B cell (primary cell): ENCODE data around the gene UCN3. TPM values are rescaled to one million over a fixed set of nuclear protein-coding genes. Genes with fewer than 3 reads are reported as not detected.

Experiments used
- ATAC-seq: fragments of 200-7000 bp; cut with Tn5 transposase; one replicate; pipeline ENCODE4 v1.10.0; 2021; ENCODE audit warnings: low read depth, mild to moderate bottlenecking, moderate number of reproducible peaks, moderate library complexity
- CTCF ChIA-PET: fragments of 350-600 bp; sonication (Branson Sonifier 250); formaldehyde crosslinking; loops from one replicate; lab custom pipeline; 2021; ENCODE audit warnings: antibody characterized with exemption, inconsistent platforms; lab: Charles Lee
- POLR2A ChIA-PET: fragments of 350-600 bp; sonication (Branson Sonifier 250); formaldehyde crosslinking; loops from one replicate; lab custom pipeline; 2021; ENCODE audit warnings: antibody characterized with exemption; lab: Charles Lee
- DNase-seq: peaks from one replicate; pipeline ENCODE4 v3.0.0; 2013
- H2AFZ ChIP-seq: 2 replicates; pipeline ENCODE4 v1.6.1; 2012; ENCODE audit warnings: mild to moderate bottlenecking, low read depth, low read length; ENCODE audit not compliant: insufficient read depth, poor library complexity, severe bottlenecking
- H3K27ac ChIP-seq, 2 donors: 1 replicate in 1 of 2; 2 replicates in 1 of 2; pipeline ENCODE4 v1.5.1; 2012 to 2013; ENCODE audit warnings: low read length in 2 of 2, mild to moderate bottlenecking in 2 of 2, moderate library complexity in 1 of 2
- H3K27me3 ChIP-seq, 4 experiments: fragments of 200-600 bp in 1 of 4; sonication (generic) in 1 of 4; replicated peaks in 1 of 4; 1 replicate in 2 of 4; 2 replicates in 2 of 4; pipeline versions ENCODE4 v1.6.1 to v1.7.0; 2013 to 2016; ENCODE audit warnings: low read length in 3 of 4, mild to moderate bottlenecking in 2 of 4, mixed read lengths in 1 of 4, moderate library complexity in 1 of 4; ENCODE audit not compliant: insufficient read depth in 4 of 4, control insufficient read depth in 3 of 4; ENCODE audit errors: control extremely low read depth in 1 of 4
- H3K36me3 ChIP-seq, 2 experiments: replicated peaks in 1 of 2; 1 replicate in 1 of 2; 2 replicates in 1 of 2; pipeline versions ENCODE4 v1.6.1 to v1.7.1; 2013; ENCODE audit warnings: low read length in 1 of 2; ENCODE audit not compliant: insufficient read depth in 2 of 2, control insufficient read depth in 1 of 2; ENCODE audit errors: control extremely low read depth in 1 of 2, extremely low read depth in 1 of 2
- H3K4me1 ChIP-seq, 2 donors: fragments of 200-600 bp in 1 of 2; sonication (generic) in 1 of 2; 1 replicate in 1 of 2; 2 replicates in 1 of 2; pipeline versions ENCODE4 v1.5.1 to v1.6.1; 2013 to 2017; ENCODE audit warnings: low read length in 2 of 2; ENCODE audit not compliant: control insufficient read depth in 2 of 2, insufficient read depth in 2 of 2
- H3K4me2 ChIP-seq: replicated peaks from 2 replicates; pipeline ENCODE3; 2012; ENCODE audit warnings: mild to moderate bottlenecking, low read depth, low read length; ENCODE audit not compliant: poor library complexity, severe bottlenecking
- H3K4me3 ChIP-seq, 5 experiments: fragments of 200-600 bp in 1 of 5; sonication (generic) in 1 of 5; 1 replicate in 3 of 5; 2 replicates in 2 of 5; pipeline versions ENCODE4 v1.5.1 to v1.7.0; 2011 to 2016; ENCODE audit warnings: low read length in 4 of 5, mild to moderate bottlenecking in 4 of 5, low read depth in 2 of 5, control low read depth in 1 of 5, moderate library complexity in 1 of 5; ENCODE audit not compliant: insufficient read depth in 1 of 5; ENCODE audit errors: control extremely low read depth in 1 of 5, extremely low read depth in 1 of 5
- H3K79me2 ChIP-seq: fragments of 200-600 bp; sonication (generic); one replicate; pipeline ENCODE4 v1.6.0; 2016; ENCODE audit warnings: low read length; ENCODE audit not compliant: control insufficient read depth, insufficient read depth
- H3K9ac ChIP-seq: fragments of 200-600 bp; sonication (generic); 2 replicates; pipeline ENCODE4 v1.6.1; 2017; ENCODE audit warnings: mild to moderate bottlenecking, low read length, moderate library complexity
- H3K9me3 ChIP-seq, 3 donors: one replicate each; pipeline versions ENCODE4 v1.6.1 to v1.7.1; 2013; ENCODE audit warnings: low read length in 2 of 3; ENCODE audit not compliant: control insufficient read depth in 2 of 3, insufficient read depth in 1 of 3; ENCODE audit errors: control extremely low read depth in 1 of 3
- H4K20me1 ChIP-seq: 2 replicates; pipeline ENCODE4 v1.6.0; 2012; ENCODE audit warnings: mild to moderate bottlenecking, low read length; ENCODE audit not compliant: insufficient read depth, control insufficient read depth, poor library complexity, severe bottlenecking
- H3K27ac Mint-ChIP-seq: one replicate; pipeline ENCODE4 v1.8.0; 2021; ENCODE audit warnings: mixed read lengths
- H3K27me3 Mint-ChIP-seq: one replicate; pipeline ENCODE4 v1.8.0; 2021; ENCODE audit warnings: mixed read lengths
- H3K4me1 Mint-ChIP-seq: one replicate; pipeline ENCODE4 v1.8.0; 2021; ENCODE audit warnings: mixed read lengths
- H3K4me3 Mint-ChIP-seq: one replicate; pipeline ENCODE4 v1.8.0; 2021; ENCODE audit warnings: mixed read lengths
- H3K9me3 Mint-ChIP-seq: one replicate; pipeline ENCODE4 v1.8.0; 2022; ENCODE audit warnings: mixed read lengths; ENCODE audit not compliant: insufficient read depth
- CTCF ChIP-seq: fragments of 200-600 bp; IDR thresholded peaks from one replicate; pipeline ENCODE4 v1.8.0; 2022; ENCODE audit warnings: antibody characterized with exemption, mild to moderate bottlenecking
- EZH2 ChIP-seq: IDR thresholded peaks from 2 replicates; pipeline ENCODE4 v1.6.1; 2012; ENCODE audit warnings: borderline replicate concordance, low read depth, mild to moderate bottlenecking, moderate library complexity, low read length; ENCODE audit not compliant: insufficient read depth, poor library complexity, severe bottlenecking
- WGBS: methylation state at CpG from one replicate; pipeline ENCODE4 v1.1.5; 2013; ENCODE audit warnings: missing lambda C conversion rate; ENCODE audit not compliant: insufficient coverage; 5-methylcytosine and 5-hydroxymethylcytosine counted together
- intact Hi-C: fragments of 100-400 bp; cut with micrococcal nuclease; formaldehyde crosslinking; loops from one replicate; pipeline ENCODE4 v1.10.0; 2022
- polyA plus RNA-seq: library from polyadenylated mRNA; depleted of rRNA; stranded (reverse); fragments of >200 nt; gene quantifications from 2 replicates; pipeline ENCODE4 v1.2.3, GENCODE V29; 2012
- total RNA-seq, 2 donors: library from RNA; stranded (reverse); fragments of 120-200 nt in 1 of 2; gene quantifications; 1 replicate in 1 of 2; 2 replicates in 1 of 2; pipeline versions ENCODE4 v1.2.3 to v1.2.4, GENCODE V29; 2013 to 2022

The UCN3 gene
- total and polyA plus RNA-seq, 2 donors (not counting 1 experiment from before 2014, with no cell fraction given), result not detected

GRCh38 chr10:5400468-5401240, 35.9 kb downstream of the UCN3 start:
- CTCF ChIA-PET, result no interaction called here

More at GRCh38 chr10:5400468-5401240, 35.9 kb downstream of the UCN3 start:
- H3K79me2 ChIP-seq, result no peaks in the 10 kb centered on the region
- ATAC-seq, result no peak
- H3K4me2 ChIP-seq, result no peak overlapping the region
- WGBS, result 95% methylated on average over 3 of the region's 9 CpGs
- no peak overlapping the region for H3K27ac Mint-ChIP-seq
- H3K27ac ChIP-seq, result no peak overlapping the region
- no peak for TF ChIP-seq CTCF
- no peak for TF ChIP-seq EZH2
- intact Hi-C loops, result no loop called here
- no peaks in the 10 kb centered on the region for H3K9me3 Mint-ChIP-seq
- no peak for DNase-seq
- no peak overlapping the region for H3K9ac ChIP-seq
- no peaks in the 10 kb centered on the region for H3K9me3 ChIP-seq
- no peaks in the 10 kb centered on the region for H3K4me1 ChIP-seq
- peaks cover 0 to 3% (median 1%) of the 10 kb centered on the region in 4 experiments for H3K27me3 ChIP-seq
- H4K20me1 ChIP-seq, result no peaks in the 10 kb centered on the region
- no peak overlapping the region for H2AFZ ChIP-seq
- H3K4me3 ChIP-seq, result no peak overlapping the region
- H3K4me1 Mint-ChIP-seq, result no peaks in the 10 kb centered on the region
- POLR2A ChIA-PET, result no interaction called here
- no peaks in the 10 kb centered on the region for H3K36me3 ChIP-seq
- no peak overlapping the region for H3K4me3 Mint-ChIP-seq
- peaks cover 30% of the 10 kb centered on the region for H3K27me3 Mint-ChIP-seq
